CD14-positive monocyte (primary cell): ENCODE data around the gene BCAP29. TPM values are rescaled to one million over a fixed set of nuclear protein-coding genes. Genes with fewer than 3 reads are reported as not detected.

Source experiments
- DNase-seq, 3 donors: peaks; one replicate each; pipeline ENCODE4 v3.0.0-alpha.2; 2011 to 2022
- H2AFZ ChIP-seq: 2 replicates; pipeline ENCODE4 v1.6.0; 2012; ENCODE audit warnings: mild to moderate bottlenecking, low read depth, low read length, inconsistent platforms; ENCODE audit not compliant: insufficient read depth, poor library complexity, severe bottlenecking
- H3K27ac ChIP-seq, 2 donors: 1 replicate in 1 of 2; 2 replicates in 1 of 2; pipeline ENCODE4 v1.5.1; 2012 to 2013; ENCODE audit warnings: low read length in 2 of 2, control low read depth in 1 of 2, inconsistent platforms in 1 of 2, low read depth in 1 of 2, mild to moderate bottlenecking in 1 of 2
- H3K27me3 ChIP-seq, 2 donors: one replicate each; pipeline versions ENCODE4 v1.6.0 to v1.6.1; 2011 to 2013; ENCODE audit warnings: low read length in 2 of 2; ENCODE audit not compliant: control insufficient read depth in 2 of 2, insufficient read depth in 2 of 2
- H3K36me3 ChIP-seq, 2 donors: replicated peaks in 1 of 2; 1 replicate in 1 of 2; 2 replicates in 1 of 2; pipeline versions ENCODE4 v1.5.1 to v1.6.1; 2012 to 2013; ENCODE audit warnings: low read length in 2 of 2, control low read depth in 1 of 2, inconsistent platforms in 1 of 2, mild to moderate bottlenecking in 1 of 2; ENCODE audit not compliant: insufficient read depth in 2 of 2, control insufficient read depth in 1 of 2
- H3K4me1 ChIP-seq, 2 donors: 1 replicate in 1 of 2; 2 replicates in 1 of 2; pipeline versions ENCODE4 v1.5.1 to v1.6.1; 2012 to 2013; ENCODE audit warnings: low read length in 2 of 2, control low read depth in 1 of 2, inconsistent platforms in 1 of 2, mild to moderate bottlenecking in 1 of 2, moderate library complexity in 1 of 2; ENCODE audit not compliant: insufficient read depth in 2 of 2, control insufficient read depth in 1 of 2
- H3K4me2 ChIP-seq: replicated peaks from 2 replicates; pipeline ENCODE3; 2012; ENCODE audit warnings: low read length, moderate library complexity, mild to moderate bottlenecking; ENCODE audit not compliant: poor library complexity, severe bottlenecking; ENCODE audit errors: extremely low read depth
- H3K4me3 ChIP-seq, 3 experiments: fragments of 200-600 bp in 1 of 3; sonication (generic) in 1 of 3; replicated peaks in 1 of 3; 1 replicate in 2 of 3; 2 replicates in 1 of 3; pipeline ENCODE4 v1.5.1; 2011 to 2013; ENCODE audit warnings: low read length in 3 of 3, mild to moderate bottlenecking in 3 of 3, control low read depth in 2 of 3, low read depth in 2 of 3, inconsistent platforms in 1 of 3, moderate library complexity in 1 of 3
- H3K79me2 ChIP-seq: 2 replicates; pipeline ENCODE4 v1.6.0; 2012; ENCODE audit warnings: mild to moderate bottlenecking, control low read depth, inconsistent platforms, low read length, moderate library complexity; ENCODE audit not compliant: insufficient read depth
- H3K9ac ChIP-seq: 2 replicates; pipeline ENCODE4 v1.6.0; 2017; ENCODE audit warnings: low read length, mild to moderate bottlenecking; ENCODE audit not compliant: insufficient read depth, poor library complexity, severe bottlenecking
- H3K9me3 ChIP-seq, 2 donors: replicated peaks in 1 of 2; 1 replicate in 1 of 2; 2 replicates in 1 of 2; pipeline versions ENCODE4 v1.5.1 to v1.6.1; 2012 to 2013; ENCODE audit warnings: low read length in 2 of 2, control low read depth in 1 of 2; ENCODE audit not compliant: control insufficient read depth in 1 of 2, insufficient read depth in 1 of 2
- H4K20me1 ChIP-seq: 2 replicates; pipeline ENCODE4 v1.6.0; 2012; ENCODE audit warnings: mild to moderate bottlenecking, low read length, control low read depth, moderate library complexity; ENCODE audit not compliant: insufficient read depth
- H3K27ac Mint-ChIP-seq, 7 donors: one replicate each; pipeline ENCODE4 v1.8.0; 2020; ENCODE audit warnings: mild to moderate bottlenecking in 7 of 7, mixed read lengths in 7 of 7, moderate library complexity in 6 of 7, inconsistent platforms in 2 of 7
- H3K27me3 Mint-ChIP-seq, 3 donors: one replicate each; pipeline ENCODE4 v1.8.0; 2021 to 2022; ENCODE audit warnings: low read depth in 3 of 3, mild to moderate bottlenecking in 3 of 3, mixed read lengths in 3 of 3, moderate library complexity in 3 of 3, inconsistent platforms in 1 of 3
- H3K36me3 Mint-ChIP-seq, 2 donors: one replicate each; pipeline ENCODE4 v1.8.0; 2020; ENCODE audit warnings: mixed read lengths in 2 of 2, inconsistent platforms in 1 of 2, mild to moderate bottlenecking in 1 of 2
- H3K4me1 Mint-ChIP-seq: one replicate; pipeline ENCODE4 v1.8.0; 2020; ENCODE audit warnings: mild to moderate bottlenecking, mixed read lengths
- H3K4me3 Mint-ChIP-seq, 2 donors: one replicate each; pipeline ENCODE4 v1.8.0; 2020; ENCODE audit warnings: mild to moderate bottlenecking in 2 of 2, mixed read lengths in 2 of 2, moderate library complexity in 1 of 2
- H3K9me3 Mint-ChIP-seq, 7 donors: one replicate each; pipeline ENCODE4 v1.8.0; 2020 to 2022; ENCODE audit warnings: mixed read lengths in 7 of 7, mild to moderate bottlenecking in 6 of 7, moderate library complexity in 6 of 7, inconsistent platforms in 2 of 7
- WGBS: methylation state at CpG from one replicate; pipeline ENCODE4 v1.1.5; 2013; ENCODE audit warnings: missing lambda C conversion rate; ENCODE audit not compliant: insufficient coverage; 5-methylcytosine and 5-hydroxymethylcytosine counted together
- intact Hi-C, 2 donors: fragments of 100-400 bp; cut with micrococcal nuclease; formaldehyde crosslinking; loops; one replicate each; pipeline versions ENCODE4 v1.15.0 to v1.15.1; 2023
- polyA plus RNA-seq, 3 donors: library from polyadenylated mRNA; depleted of rRNA in 1 of 3; unstranded in 2 of 3; stranded (reverse) in 1 of 3; fragments of 300-500 nt in 2 of 3; fragments of >200 nt in 1 of 3; fragmentation: Illumina TruSeq in 2 of 3; gene quantifications; 1 replicate in 2 of 3; 2 replicates in 1 of 3; pipeline ENCODE4 v1.2.3, GENCODE V29; 2012 to 2021
- TF ChIP-seq, protein P1 (sequence below): fragments of 200-600 bp; IDR thresholded peaks from one replicate; pipeline ENCODE4 v1.8.0; 2022; ENCODE audit warnings: antibody characterized with exemption, mild to moderate bottlenecking

The BCAP29 gene
- polyA plus RNA-seq, 3 donors, result 35.2 to 76.0 (median 58.8) TPM

DNA sequence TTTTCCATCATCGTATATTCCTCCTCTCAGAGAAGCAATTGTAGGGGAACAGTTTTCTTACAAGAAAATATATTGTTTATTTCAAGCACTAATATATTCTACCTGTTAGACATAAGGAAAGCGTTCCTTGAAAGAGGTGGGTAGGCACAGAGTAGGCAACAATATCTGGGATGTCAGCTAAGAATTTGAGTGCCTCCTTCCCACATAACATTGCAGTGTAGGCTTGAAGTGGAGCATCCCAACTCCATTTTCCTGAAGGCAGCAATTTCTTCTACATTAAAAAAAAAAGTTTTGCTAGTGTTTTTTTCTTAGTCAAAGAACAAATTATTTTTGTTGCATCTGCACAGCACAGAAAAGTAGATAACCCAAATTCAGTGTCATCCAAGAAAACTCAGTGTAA, 20.8 kb downstream of the BCAP29 start:
- Histone ChIP-seq H3K9me3 (no peaks in the 10 kb centered on the region), H3K27me3 (no peaks in the 10 kb centered on the region), H3K4me1 (no peaks in the 10 kb centered on the region), H3K79me2 (no peaks in the 10 kb centered on the region), H3K27ac (no peak overlapping the region), H3K4me3 (no peak overlapping the region), H3K9ac (no peak overlapping the region), H3K36me3 (peaks cover 35 to 80% of the 10 kb centered on the region in 2 donors), H2AFZ (no peak overlapping the region), H3K4me2 (no peak overlapping the region), H4K20me1 (no peaks in the 10 kb centered on the region)
- no peaks in the 10 kb centered on the region for H3K9me3 Mint-ChIP-seq
- no CpG with 5 or more reads among the region's 2 CpGs for WGBS
- peaks cover 43 to 49% of the 10 kb centered on the region in 2 donors for H3K36me3 Mint-ChIP-seq
- no peak overlapping the region for H3K4me3 Mint-ChIP-seq
- no peaks in the 10 kb centered on the region for H3K27me3 Mint-ChIP-seq
- DNase-seq, result no peak
- peak overlapping the region in 1 of 7 donors; percentile 26 for H3K27ac Mint-ChIP-seq
- H3K4me1 Mint-ChIP-seq, result no peaks in the 10 kb centered on the region
- intact Hi-C loops, result no loop called here
- TF ChIP-seq, protein P1, sequence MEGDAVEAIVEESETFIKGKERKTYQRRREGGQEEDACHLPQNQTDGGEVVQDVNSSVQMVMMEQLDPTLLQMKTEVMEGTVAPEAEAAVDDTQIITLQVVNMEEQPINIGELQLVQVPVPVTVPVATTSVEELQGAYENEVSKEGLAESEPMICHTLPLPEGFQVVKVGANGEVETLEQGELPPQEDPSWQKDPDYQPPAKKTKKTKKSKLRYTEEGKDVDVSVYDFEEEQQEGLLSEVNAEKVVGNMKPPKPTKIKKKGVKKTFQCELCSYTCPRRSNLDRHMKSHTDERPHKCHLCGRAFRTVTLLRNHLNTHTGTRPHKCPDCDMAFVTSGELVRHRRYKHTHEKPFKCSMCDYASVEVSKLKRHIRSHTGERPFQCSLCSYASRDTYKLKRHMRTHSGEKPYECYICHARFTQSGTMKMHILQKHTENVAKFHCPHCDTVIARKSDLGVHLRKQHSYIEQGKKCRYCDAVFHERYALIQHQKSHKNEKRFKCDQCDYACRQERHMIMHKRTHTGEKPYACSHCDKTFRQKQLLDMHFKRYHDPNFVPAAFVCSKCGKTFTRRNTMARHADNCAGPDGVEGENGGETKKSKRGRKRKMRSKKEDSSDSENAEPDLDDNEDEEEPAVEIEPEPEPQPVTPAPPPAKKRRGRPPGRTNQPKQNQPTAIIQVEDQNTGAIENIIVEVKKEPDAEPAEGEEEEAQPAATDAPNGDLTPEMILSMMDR, result no peak

DNA sequence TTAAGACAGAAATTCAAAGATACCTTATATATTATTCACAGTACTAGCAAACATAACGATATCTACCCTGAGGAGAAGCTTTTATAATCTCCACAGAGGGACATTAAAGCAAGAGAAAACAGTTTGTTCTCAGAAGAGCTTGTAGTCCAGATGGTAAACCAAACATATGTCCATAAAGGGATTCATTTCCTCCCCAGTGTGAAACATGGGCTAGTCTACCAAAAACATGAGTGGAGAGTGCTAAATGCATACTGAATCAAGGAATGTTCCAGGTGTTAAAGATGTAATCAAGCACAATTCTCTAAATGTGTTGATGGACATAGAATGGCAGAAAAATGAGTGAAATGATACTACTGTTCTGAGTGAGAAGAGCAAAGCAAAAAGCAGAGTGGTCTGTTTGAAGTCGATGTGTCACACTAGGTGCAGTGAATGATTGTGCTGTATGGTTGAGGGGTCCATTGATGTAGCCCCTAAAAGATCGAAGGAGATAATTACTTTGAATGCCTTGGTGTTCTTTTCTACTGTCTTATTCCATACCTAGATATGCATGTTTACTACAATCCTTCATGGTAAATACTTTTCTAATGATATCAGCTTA, 25.3 kb downstream of the BCAP29 start:
- H3K4me1 Mint-ChIP-seq, result no peaks in the 10 kb centered on the region
- Histone ChIP-seq H3K4me2 (no peak overlapping the region), H3K27me3 (no peaks in the 10 kb centered on the region), H3K79me2 (no peaks in the 10 kb centered on the region), H2AFZ (no peak overlapping the region), H3K4me1 (no peaks in the 10 kb centered on the region), H3K36me3 (peaks cover 22 to 69% of the 10 kb centered on the region in 2 donors), H4K20me1 (no peaks in the 10 kb centered on the region), H3K4me3 (no peak overlapping the region), H3K9ac (no peak overlapping the region), H3K9me3 (no peaks in the 10 kb centered on the region), H3K27ac (no peak overlapping the region)
- H3K4me3 Mint-ChIP-seq, result no peak overlapping the region
- H3K36me3 Mint-ChIP-seq, result peaks cover 37 to 57% of the 10 kb centered on the region in 2 donors
- TF ChIP-seq, protein P1, result no peak
- WGBS, result 80% methylated on average over 1 of the region's 3 CpGs
- H3K9me3 Mint-ChIP-seq, result no peaks in the 10 kb centered on the region
- no peak overlapping the region for H3K27ac Mint-ChIP-seq
- DNase-seq, result no peak
- intact Hi-C loops, result no loop called here
- no peaks in the 10 kb centered on the region for H3K27me3 Mint-ChIP-seq
